ENCODE data around the gene ZBTB25.
A peak's percentile ranks its signal among the peaks of the same experiment; 100 is the strongest.

ZBTB25 gene, protein sequence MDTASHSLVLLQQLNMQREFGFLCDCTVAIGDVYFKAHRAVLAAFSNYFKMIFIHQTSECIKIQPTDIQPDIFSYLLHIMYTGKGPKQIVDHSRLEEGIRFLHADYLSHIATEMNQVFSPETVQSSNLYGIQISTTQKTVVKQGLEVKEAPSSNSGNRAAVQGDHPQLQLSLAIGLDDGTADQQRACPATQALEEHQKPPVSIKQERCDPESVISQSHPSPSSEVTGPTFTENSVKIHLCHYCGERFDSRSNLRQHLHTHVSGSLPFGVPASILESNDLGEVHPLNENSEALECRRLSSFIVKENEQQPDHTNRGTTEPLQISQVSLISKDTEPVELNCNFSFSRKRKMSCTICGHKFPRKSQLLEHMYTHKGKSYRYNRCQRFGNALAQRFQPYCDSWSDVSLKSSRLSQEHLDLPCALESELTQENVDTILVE

DNA sequence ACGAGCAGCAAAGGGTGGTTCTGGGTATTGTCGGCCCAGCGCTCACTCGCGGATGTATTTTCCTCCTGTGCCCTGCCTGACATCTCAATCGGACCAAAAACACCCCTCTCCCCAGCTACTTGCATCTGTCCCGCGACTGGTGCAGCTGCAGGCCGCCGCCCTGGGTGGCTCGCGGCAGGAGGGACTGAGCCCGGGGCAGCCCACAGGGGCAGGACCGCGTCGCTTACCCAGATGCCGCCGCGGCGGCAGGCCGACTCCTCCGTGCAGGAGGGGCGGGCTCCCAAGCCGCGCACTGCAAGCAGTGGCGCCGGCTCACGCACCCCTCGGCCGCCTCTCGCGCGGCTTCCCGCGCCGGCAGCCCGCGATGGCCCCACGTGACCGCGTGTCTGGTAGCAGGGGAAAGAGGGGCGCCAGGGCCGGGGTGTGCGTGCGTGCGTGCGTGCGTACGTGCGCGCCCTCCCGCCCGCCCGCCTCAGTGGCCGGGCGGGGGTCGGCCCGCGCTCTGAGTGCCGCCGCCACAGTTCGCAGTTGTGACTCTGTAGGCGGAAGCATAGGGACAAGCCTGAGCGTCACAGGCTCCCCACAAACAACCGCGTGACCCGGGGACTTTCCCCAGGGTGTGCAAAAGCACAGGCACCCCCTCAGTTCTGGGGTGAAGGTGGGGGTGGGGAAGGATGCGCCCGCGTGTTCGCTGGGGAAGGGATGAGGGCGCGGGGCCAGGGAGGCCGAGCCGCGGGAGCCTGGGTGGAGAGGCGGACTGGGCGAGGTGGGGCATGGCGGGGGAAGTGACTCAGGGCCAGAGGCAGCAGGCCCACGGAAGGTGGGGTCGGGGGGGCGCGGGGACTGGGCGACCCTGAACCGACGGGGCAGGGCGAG lies at the start of gene ZBTB25:
TSS of gene ZBTB25 (minus strand) at position 405 of the 876 bp plus-strand sequence. CDS start 13,305 bp downstream, outside the sequence.
- H3K4me1 ChIP-seq (ENCODE audit: control insufficient read depth in 1 of 2, insufficient read depth in 1 of 2, low read depth in 1 of 2, low read length in 1 of 2), result peaks cover 24 to 38% of the 10 kb centered on the region in 2 experiments
- peaks cover 22% of the 10 kb centered on the region for H3K27me3 ChIP-seq
- TF ChIP-seq, protein P1, sequence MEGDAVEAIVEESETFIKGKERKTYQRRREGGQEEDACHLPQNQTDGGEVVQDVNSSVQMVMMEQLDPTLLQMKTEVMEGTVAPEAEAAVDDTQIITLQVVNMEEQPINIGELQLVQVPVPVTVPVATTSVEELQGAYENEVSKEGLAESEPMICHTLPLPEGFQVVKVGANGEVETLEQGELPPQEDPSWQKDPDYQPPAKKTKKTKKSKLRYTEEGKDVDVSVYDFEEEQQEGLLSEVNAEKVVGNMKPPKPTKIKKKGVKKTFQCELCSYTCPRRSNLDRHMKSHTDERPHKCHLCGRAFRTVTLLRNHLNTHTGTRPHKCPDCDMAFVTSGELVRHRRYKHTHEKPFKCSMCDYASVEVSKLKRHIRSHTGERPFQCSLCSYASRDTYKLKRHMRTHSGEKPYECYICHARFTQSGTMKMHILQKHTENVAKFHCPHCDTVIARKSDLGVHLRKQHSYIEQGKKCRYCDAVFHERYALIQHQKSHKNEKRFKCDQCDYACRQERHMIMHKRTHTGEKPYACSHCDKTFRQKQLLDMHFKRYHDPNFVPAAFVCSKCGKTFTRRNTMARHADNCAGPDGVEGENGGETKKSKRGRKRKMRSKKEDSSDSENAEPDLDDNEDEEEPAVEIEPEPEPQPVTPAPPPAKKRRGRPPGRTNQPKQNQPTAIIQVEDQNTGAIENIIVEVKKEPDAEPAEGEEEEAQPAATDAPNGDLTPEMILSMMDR (IDR thresholded peaks at IDR 0.05), result no peak

DNA sequence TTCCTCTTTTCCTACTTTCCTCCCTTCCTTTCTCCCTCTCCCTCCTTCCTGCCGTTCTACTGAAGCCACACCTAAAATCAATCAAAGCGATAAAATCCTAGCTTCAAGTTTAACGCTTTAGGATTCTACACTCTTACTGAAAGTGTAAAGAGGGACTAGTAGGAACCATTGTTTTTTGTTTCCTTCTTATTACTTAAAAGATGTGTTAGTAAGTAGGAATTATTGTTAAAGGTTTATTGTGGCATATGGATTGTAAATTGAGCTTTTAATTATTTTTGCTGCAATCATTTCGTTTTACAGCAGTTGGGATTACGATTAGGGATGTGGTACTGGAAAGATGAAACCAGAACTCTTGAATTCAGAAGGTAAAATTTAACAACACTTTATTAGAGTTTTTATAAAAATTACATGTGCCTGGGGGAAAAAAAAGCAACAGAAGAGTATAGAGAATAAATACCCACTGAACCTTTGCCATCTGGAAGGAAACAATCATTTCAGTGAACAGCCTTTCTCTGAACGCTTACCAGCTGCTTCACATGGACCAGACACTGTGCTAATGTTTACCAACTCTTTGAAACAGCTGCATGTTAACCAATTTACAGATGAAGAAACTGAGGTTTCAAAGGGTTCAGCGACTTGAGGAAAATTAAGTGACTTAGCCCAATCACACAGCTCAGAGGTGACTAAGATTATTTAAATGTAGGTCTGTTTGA lies 47.1 kb upstream of the ZBTB25 start:
- Histone ChIP-seq H3K27ac (no peak overlapping the region), H3K27me3 (peaks cover 99% of the 10 kb centered on the region), H3K36me3 (no peaks in the 10 kb centered on the region), H3K9me3 (no peaks in the 10 kb centered on the region), H3K4me3 (ENCODE audit: low read depth in 1 of 2, low read length in 1 of 2) (no peak overlapping the region), H3K4me1 (ENCODE audit: control insufficient read depth in 1 of 2, insufficient read depth in 1 of 2, low read depth in 1 of 2, low read length in 1 of 2) (peaks cover 10 to 11% of the 10 kb centered on the region in 2 experiments)
- TF ChIP-seq, protein P1 (IDR thresholded peaks at IDR 0.05), result no peak

More for the DNA sequence above, at the start of gene ZBTB25:
- Histone ChIP-seq H3K27ac (peak within 1 kb of the TSS; percentile 98), H3K9me3 (no peaks in the 10 kb centered on the region), H3K36me3 (no peaks in the 10 kb centered on the region), H3K4me3 (ENCODE audit: low read depth in 1 of 2, low read length in 1 of 2) (peak within 1 kb of the TSS; percentile 89 to 93)

DNA sequence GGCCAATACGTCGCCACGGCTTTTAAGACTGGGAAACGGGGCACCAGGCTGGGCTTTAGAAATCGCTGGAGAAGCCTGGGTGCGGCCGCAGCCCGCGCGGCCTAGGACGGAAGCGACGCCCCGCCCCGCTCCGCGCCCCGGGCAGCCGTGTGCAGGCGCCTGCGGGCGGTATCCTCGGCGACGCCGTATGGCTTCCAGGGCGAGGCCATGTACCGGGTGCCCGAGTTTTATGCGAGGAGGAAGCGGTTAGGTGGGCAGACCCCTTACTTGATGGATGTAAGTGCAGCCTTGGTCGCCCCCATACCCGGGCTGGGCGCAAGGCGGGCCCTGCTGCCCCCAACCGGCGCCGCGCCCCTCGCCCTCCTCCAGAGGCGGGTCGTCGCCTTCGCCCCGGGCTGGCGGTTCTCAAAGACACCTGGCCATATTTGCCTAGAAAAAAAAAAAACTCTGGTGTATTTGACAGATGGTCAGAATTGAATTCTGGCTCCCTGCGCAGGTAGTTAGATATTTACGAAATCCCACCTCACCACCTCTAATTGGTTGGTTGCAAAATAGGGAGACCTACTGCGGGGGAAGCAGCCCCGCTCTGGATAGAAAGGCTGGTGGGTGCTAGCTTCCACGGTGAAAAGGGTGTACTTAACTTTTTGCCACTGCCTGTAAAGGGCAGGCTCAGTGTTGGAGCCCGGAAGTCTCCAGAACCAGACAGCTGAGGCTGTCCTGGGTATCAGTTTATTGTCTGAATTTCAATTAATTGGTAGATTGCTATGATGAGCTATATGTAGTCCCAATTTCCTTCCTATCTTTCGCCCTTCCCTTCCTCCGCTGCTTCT lies 46.4 kb upstream of the ZBTB25 start, which contains the start of gene PPP1R36:
TSS of gene PPP1R36 (plus strand) at position 171 of the 830 bp plus-strand sequence. CDS start at position 208, 37 bp downstream.
- Histone ChIP-seq H3K36me3 (no peaks in the 10 kb centered on the region), H3K9me3 (no peaks in the 10 kb centered on the region), H3K4me3 (ENCODE audit: low read depth in 1 of 2, low read length in 1 of 2) (peak within 1 kb of the TSS; percentile 3 to 24), H3K27ac (no peak within 1 kb of the TSS), H3K27me3 (peaks cover 99% of the 10 kb centered on the region), H3K4me1 (ENCODE audit: control insufficient read depth in 1 of 2, insufficient read depth in 1 of 2, low read depth in 1 of 2, low read length in 1 of 2) (peaks cover 10 to 11% of the 10 kb centered on the region in 2 experiments)
- TF ChIP-seq, protein P1 (IDR thresholded peaks at IDR 0.05), result no peak

DNA sequence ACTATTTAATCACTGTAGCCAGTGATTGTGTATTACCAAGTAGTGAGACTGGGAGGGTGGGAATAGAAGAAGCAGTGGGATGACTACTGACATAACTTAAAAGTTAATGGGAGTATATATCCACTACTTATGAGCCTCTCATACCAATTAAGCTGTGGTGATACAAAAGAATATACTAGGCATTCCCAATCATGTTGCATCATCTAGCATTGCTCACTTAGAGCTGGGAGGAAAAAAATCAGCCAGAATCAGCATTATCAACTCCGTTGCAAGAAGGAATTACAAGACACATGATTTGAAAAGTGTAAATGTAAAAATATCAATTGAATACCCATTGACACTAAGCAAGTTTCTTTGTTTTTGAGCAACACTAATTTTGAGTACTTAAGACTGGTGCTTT lies 45.4 kb upstream of the ZBTB25 start:
- TF ChIP-seq, protein P1 (IDR thresholded peaks at IDR 0.05), result no peak
- peaks cover 99% of the 10 kb centered on the region for H3K27me3 ChIP-seq
- peaks cover 10 to 11% of the 10 kb centered on the region in 2 experiments for H3K4me1 ChIP-seq (ENCODE audit: control insufficient read depth in 1 of 2, insufficient read depth in 1 of 2, low read depth in 1 of 2, low read length in 1 of 2)

More for the DNA sequence above, 45.4 kb upstream of the ZBTB25 start:
- Histone ChIP-seq H3K4me3 (ENCODE audit: low read depth in 1 of 2, low read length in 1 of 2) (no peak overlapping the region), H3K36me3 (no peaks in the 10 kb centered on the region), H3K27ac (no peak overlapping the region), H3K9me3 (no peaks in the 10 kb centered on the region)
